ENCODE measurements around the gene PCDHGB7.
"Not testable (repeated sequence)": the region's sequence is repeated elsewhere in the genome, so short reads cannot be mapped to it uniquely, and the experiment has no call there.

Gene PCDHGB7

DNA sequence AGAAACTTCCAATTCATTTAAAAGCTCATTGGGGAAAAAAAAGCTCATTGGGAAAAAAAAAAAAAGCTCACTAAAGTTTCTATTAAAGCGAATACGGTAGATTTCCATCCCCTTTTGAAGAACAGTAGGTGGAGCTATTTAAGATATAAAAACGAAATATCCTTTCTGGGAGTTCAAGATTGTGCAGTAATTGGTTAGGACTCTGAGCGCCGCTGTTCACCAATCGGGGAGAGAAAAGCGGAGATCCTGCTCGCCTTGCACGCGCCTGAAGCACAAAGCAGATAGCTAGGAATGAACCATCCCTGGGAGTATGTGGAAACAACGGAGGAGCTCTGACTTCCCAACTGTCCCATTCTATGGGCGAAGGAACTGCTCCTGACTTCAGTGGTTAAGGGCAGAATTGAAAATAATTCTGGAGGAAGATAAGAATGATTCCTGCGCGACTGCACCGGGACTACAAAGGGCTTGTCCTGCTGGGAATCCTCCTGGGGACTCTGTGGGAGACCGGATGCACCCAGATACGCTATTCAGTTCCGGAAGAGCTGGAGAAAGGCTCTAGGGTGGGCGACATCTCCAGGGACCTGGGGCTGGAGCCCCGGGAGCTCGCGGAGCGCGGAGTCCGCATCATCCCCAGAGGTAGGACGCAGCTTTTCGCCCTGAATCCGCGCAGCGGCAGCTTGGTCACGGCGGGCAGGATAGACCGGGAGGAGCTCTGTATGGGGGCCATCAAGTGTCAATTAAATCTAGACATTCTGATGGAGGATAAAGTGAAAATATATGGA is 13.0 kb downstream of the PCDHGB7 start, which contains the start of gene PCDHGA12:
TSS of gene PCDHGA12 (plus strand) at position 176 of the 782 bp plus-strand sequence. CDS start at position 429, 253 bp downstream.
- peak in 2 of 14 donors; percentile 13 to 27 for DNase-seq

DNA sequence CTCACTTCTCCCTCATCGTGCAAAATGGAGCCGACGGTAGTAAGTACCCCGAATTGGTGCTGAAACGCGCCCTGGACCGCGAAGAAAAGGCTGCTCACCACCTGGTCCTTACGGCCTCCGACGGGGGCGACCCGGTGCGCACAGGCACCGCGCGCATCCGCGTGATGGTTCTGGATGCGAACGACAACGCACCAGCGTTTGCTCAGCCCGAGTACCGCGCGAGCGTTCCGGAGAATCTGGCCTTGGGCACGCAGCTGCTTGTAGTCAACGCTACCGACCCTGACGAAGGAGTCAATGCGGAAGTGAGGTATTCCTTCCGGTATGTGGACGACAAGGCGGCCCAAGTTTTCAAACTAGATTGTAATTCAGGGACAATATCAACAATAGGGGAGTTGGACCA is 13.8 kb downstream of the PCDHGB7 start:
- DNase-seq = no peak

DNA sequence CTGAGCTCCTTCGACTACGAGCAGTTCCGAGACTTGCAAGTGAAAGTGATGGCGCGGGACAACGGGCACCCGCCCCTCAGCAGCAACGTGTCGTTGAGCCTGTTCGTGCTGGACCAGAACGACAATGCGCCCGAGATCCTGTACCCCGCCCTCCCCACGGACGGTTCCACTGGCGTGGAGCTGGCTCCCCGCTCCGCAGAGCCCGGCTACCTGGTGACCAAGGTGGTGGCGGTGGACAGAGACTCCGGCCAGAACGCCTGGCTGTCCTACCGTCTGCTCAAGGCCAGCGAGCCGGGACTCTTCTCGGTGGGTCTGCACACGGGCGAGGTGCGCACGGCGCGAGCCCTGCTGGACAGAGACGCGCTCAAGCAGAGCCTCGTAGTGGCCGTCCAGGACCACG is 14.8 kb downstream of the PCDHGB7 start:
- not testable (repeated sequence) for DNase-seq

DNA sequence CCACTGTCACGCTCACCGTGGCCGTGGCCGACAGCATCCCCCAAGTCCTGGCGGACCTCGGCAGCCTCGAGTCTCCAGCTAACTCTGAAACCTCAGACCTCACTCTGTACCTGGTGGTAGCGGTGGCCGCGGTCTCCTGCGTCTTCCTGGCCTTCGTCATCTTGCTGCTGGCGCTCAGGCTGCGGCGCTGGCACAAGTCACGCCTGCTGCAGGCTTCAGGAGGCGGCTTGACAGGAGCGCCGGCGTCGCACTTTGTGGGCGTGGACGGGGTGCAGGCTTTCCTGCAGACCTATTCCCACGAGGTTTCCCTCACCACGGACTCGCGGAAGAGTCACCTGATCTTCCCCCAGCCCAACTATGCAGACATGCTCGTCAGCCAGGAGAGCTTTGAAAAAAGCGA is 15.2 kb downstream of the PCDHGB7 start:
- not testable (repeated sequence) for DNase-seq

DNA sequence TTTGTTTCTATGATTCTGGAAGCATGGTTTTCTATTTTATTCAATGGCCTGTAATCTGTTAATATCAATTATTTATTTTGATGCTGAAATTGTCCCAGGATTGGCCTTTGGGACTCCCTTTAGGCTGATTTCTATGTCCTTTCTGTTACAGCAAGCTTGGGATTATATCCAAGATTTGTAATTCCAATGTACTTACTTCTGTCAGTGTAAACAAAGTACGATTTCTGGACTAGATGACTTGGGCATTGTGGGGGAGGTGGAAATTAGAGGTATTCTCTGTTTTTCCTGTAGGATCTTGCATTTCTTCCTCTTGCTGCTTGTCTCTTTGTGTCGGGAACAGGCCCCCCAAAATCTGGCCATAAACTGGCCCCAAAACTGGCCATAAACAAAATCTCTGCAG is 16.5 kb downstream of the PCDHGB7 start:
- no peak for DNase-seq

DNA sequence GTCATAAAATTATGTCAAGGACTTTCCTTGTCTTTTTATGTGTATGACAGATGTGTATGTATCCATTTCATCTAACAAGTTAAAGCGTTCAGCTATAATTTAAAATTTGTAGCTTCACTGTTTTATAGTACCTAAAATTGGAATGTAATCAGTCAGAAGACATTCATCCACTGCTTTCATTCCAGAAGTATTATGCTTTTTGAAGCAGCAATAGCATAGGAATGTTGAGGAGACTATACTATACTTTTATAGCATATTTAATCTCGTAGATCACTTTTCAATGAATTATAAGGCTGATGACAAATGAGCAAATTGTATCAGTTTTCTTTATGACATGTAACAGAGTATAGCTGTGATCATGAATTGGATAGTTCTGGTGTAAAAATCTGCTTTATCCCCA is 19.7 kb downstream of the PCDHGB7 start:
- DNase-seq = no peak

DNA sequence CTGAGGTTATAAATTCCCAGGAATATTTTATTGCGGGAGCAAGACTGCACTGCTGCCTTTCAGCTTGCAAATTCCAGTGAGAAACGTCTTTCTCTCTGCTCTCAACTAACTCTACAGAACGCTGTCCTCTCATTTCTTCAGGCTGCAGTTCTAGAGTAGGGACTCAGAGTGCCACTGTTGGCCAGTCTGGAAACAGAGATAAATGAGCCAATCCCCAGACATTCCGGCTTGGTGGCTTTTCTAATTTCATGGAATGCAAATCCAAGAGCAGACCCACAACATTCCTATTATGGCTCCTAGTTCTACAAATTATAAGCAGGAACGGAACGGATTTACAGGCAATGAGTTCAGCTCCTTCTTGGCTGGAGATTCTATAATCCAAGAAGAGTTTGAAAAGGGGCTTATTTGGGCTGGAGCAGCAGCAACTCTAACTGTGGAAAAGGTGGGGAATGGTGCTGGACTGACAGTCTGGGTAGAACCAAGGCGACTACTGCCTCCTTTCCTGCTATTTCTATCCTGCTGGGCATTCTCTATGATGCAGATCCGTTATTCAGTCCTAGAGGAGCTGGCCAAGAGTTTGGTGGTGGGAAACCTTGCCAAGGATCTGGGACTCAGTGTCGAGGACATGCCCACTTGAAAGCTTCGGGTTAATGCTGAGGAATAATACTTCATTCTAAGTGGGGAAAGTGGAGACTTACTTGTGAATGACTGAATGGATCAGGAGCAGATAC is 22.1 kb downstream of the PCDHGB7 start:
- DNase-seq = no peak

DNA sequence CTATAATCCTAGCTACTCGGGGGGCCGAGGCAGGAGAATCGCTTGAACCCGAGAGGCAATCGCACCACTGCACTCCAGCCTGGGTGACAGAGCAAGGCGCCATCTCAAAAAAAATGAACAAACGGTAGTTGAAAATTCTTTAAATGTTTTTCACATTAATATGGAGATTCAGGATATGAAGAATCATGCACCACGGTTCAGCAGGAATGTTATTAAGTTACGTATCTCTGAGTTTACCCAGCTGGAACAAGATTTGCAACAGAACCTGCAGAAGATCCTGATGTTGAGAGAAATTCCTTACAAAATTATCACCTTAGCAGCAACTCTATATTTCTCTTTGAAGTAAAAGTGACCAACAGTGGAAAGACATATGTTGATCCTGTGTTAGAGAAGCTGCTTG is 22.9 kb downstream of the PCDHGB7 start:
- no peak for DNase-seq

DNA sequence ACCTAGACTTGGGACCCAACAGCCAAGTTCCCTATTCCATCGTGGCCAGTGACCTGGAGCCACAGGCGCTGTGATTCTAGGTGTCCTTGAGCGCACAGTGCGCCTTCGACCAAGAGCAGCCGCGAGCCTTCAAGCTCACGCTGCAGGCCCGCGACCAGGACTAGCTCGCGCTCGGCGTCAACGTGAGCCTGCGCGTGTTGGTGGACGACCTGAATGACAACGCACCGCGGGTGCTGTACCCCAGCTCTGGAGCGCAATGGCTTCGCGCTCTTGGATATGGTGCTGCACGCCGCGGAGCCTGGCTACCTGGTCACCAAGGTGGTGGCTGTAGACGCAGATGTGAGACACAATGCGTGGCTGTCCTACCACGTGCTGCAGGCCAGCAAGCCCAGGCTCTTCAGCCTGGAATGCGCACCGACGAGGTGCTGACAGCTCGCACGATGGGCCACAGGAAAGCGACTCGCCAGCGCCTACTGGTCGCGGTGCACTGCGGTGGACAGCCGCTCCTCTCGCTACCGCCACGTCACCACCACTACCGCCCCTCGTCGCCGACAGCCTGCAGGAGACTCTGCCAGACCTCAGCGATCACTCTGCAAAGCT is 24.2 kb downstream of the PCDHGB7 start:
- no peak for DNase-seq

DNA sequence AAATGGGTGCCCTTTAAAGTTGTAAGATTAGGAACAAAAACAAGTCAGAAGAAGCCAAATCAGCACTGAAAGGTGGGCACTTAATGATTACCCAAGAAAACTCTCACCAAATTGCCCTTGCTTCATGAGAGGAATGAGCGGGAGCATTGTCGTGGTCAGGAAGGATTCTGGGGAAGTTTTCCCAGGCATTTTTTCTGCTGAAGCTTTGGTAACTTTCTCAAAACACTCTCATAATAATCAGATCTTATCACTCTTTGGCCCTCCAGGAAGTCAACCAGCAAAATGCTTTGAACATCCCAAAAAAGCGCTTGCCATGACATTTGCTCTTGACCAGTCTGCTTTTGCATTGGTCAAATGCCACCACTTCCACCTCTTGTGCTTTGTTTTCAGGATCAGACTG is 47.9 kb downstream of the PCDHGB7 start:
- DNase-seq = no peak

All from C1 segment of cervical spinal cord (tissue), 14 donors.